GM19455 (cell line): Measurements from ENCODE around the gene ACSL4.

Experiments
- ATAC-seq: cut with Tn5 transposase; IDR thresholded peaks from one replicate; pipeline ENCODE4 v1.9.1; 2021; ENCODE audit not compliant: unreplicated experiment

Gene ACSL4

GRCh38 chrX:109619771-109620170 lies 113.3 kb downstream of the ACSL4 start:
- no peak for ATAC-seq

- no peak for ATAC-seq
These were observed 118.1 kb downstream of the ACSL4 start for GRCh38 chrX:109614951-109615350.

GRCh38 chrX:109601486-109601885 lies 131.6 kb downstream of the ACSL4 start:
- ATAC-seq: no peak

DNA sequence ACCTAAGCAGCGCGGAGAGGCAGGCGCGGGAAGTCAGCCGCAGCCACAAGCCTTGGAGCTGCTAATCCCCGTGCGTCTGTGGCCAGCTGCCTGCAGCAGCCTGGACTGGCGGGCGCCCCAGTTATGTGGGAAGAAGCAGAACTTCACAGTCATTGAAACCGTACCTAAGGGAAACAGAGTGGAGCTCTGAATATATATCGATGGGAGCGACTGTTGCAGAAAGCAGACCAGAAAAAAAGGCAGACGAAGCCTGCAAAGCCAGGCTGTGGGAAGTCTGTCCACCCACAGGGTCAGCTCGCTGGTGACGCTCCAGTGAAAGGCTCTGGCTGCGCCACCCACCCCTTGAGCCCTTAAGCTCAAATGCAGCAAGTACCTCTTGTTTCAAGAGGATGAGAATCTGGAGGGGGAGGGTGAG lies 132.8 kb downstream of the ACSL4 start:
- no peak for ATAC-seq

DNA sequence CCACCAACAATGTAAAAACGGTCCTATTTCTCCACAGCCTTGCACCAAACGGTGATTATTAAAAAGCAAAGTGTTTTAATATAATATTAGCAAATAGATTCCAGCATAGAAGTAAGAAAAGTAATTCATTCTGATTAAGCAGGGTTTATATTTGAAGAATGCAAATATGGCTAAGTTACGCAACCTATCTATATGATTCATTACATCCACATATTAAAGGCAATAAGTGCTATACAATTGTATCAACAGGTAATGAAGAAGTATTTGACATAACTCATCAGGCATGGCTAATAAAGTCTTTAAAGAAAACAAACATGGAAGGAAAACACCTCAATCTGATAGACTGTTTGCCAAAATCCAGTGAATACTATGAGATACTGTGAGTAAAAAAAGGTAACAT lies 137.0 kb downstream of the ACSL4 start:
- no peak for ATAC-seq
